SK-N-SH treated with all-trans-retinoic acid at 6 μM for 48 hours (cell line): ENCODE measurements around the gene PRSS36.
"Not testable (repeated sequence)": the region's sequence is repeated elsewhere in the genome, so short reads cannot be mapped to it uniquely, and the experiment has no call there.

ENCODE experiments used
- ATAC-seq: fragments of 200-7000 bp; cut with Tn5 transposase; 3 replicates; pipeline ENCODE4 v1.9.1; 2020; ENCODE audit warnings: mild to moderate bottlenecking, moderate library complexity
- CSDC2 ChIP-seq: fragments of 250-450 bp; sonication (Bioruptor Pico); IDR thresholded peaks from 2 replicates; pipeline ENCODE4 v1.5.0; 2020; ENCODE audit warnings: mild to moderate bottlenecking, moderate library complexity
- ESRRG ChIP-seq: fragments of 250-450 bp; sonication (Bioruptor Pico); IDR thresholded peaks from 2 replicates; pipeline ENCODE4 v1.6.1; 2021; ENCODE audit warnings: mild to moderate bottlenecking
- GLIS3 ChIP-seq: fragments of 250-450 bp; sonication (Bioruptor Pico); IDR thresholded peaks from 2 replicates; pipeline ENCODE4 v1.5.0; 2020; ENCODE audit warnings: mild to moderate bottlenecking, moderate library complexity
- ISL1 ChIP-seq: fragments of 250-450 bp; sonication (Bioruptor Pico); IDR thresholded peaks from 2 replicates; pipeline ENCODE4 v2.1.2; 2022; ENCODE audit warnings: mild to moderate bottlenecking, moderate library complexity
- OSR1 ChIP-seq: fragments of 250-450 bp; sonication (Bioruptor Pico); IDR thresholded peaks from 2 replicates; pipeline ENCODE4 v1.8.0; 2022; ENCODE audit warnings: moderate library complexity, mild to moderate bottlenecking, inconsistent platforms
- PATZ1 ChIP-seq: fragments of 250-450 bp; sonication (Bioruptor Pico); IDR thresholded peaks from 2 replicates; pipeline ENCODE4 v1.8.0; 2020; ENCODE audit warnings: mild to moderate bottlenecking, moderate library complexity, borderline replicate concordance
- POU6F1 ChIP-seq: fragments of 250-450 bp; sonication (Bioruptor Pico); IDR thresholded peaks from 2 replicates; pipeline ENCODE4 v1.8.0; 2021; ENCODE audit warnings: low read depth, mild to moderate bottlenecking, moderate library complexity, borderline replicate concordance
- PPARA ChIP-seq: fragments of 250-450 bp; sonication (Bioruptor Pico); IDR thresholded peaks from 2 replicates; pipeline ENCODE4 v1.5.0; 2020; ENCODE audit warnings: mild to moderate bottlenecking, borderline replicate concordance
- RARB ChIP-seq: fragments of 250-450 bp; sonication (Bioruptor Pico); IDR thresholded peaks from 2 replicates; pipeline ENCODE4 v1.8.0; 2021; ENCODE audit warnings: mild to moderate bottlenecking, moderate library complexity
- TCF4 ChIP-seq: fragments of 250-450 bp; sonication (Bioruptor Pico); IDR thresholded peaks from 2 replicates; pipeline ENCODE4 v1.8.0; 2021; ENCODE audit warnings: mild to moderate bottlenecking, moderate library complexity, borderline replicate concordance
- TSHZ2 ChIP-seq: fragments of 250-450 bp; sonication (Bioruptor Pico); IDR thresholded peaks from 2 replicates; pipeline ENCODE4 v1.5.0; 2020; ENCODE audit warnings: mild to moderate bottlenecking, moderate library complexity
- ZC3H10 ChIP-seq: fragments of 250-450 bp; sonication (Bioruptor Pico); IDR thresholded peaks from 2 replicates; pipeline ENCODE4 v1.5.1; 2021; ENCODE audit warnings: mild to moderate bottlenecking, moderate library complexity
- ZFP3 ChIP-seq: fragments of 250-450 bp; sonication (Bioruptor Pico); IDR thresholded peaks from 2 replicates; pipeline ENCODE4 v1.5.0; 2020; ENCODE audit warnings: mild to moderate bottlenecking, moderate library complexity
- ZNF565 ChIP-seq: fragments of 450-650 bp; formaldehyde crosslinking; conservative IDR thresholded peaks from 2 replicates; pipeline ENCODE4 v1.5.0; 2020; ENCODE audit warnings: low read depth, mild to moderate bottlenecking, moderate library complexity
- ZNF70 ChIP-seq: fragments of 450-650 bp; formaldehyde crosslinking; IDR thresholded peaks from 2 replicates; pipeline ENCODE4 v1.5.0; 2020; ENCODE audit warnings: mild to moderate bottlenecking, moderate library complexity

Gene PRSS36

DNA sequence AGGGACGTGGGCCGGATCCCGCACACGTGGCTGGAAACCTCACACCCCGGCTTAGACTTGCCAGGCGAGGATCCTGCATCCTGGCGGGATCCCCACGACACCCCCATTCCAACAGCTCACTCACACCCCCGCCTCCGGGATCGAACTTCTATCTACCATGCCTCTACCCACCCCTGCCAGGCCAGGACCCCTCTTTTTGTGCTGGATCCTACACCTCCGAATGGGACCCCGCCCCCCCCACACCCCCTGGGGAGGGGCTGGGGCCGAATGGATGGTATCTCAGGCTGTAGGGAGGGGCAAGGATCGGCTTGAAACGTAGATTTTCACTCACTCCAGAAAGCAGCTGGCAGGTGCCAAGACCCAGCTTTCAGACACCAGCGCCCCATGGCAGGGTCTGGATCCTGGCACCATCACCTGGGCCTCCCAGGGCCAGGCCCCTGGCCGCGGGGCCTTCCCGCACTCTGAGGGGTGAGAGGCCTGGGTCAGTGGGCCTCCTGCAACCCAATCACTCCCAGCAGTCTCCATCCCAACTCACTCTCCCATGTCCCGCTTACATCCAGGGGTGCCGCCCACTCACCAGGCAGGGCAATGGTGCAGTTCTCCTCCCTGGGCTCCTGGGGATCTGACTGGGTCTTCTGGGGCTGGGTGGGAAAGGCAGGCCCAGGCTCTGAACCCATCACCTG is 6.7 kb downstream of the PRSS36 start (continued):
- no peak for TF ChIP-seq POU6F1 (CRISPR knock-in tag)

DNA sequence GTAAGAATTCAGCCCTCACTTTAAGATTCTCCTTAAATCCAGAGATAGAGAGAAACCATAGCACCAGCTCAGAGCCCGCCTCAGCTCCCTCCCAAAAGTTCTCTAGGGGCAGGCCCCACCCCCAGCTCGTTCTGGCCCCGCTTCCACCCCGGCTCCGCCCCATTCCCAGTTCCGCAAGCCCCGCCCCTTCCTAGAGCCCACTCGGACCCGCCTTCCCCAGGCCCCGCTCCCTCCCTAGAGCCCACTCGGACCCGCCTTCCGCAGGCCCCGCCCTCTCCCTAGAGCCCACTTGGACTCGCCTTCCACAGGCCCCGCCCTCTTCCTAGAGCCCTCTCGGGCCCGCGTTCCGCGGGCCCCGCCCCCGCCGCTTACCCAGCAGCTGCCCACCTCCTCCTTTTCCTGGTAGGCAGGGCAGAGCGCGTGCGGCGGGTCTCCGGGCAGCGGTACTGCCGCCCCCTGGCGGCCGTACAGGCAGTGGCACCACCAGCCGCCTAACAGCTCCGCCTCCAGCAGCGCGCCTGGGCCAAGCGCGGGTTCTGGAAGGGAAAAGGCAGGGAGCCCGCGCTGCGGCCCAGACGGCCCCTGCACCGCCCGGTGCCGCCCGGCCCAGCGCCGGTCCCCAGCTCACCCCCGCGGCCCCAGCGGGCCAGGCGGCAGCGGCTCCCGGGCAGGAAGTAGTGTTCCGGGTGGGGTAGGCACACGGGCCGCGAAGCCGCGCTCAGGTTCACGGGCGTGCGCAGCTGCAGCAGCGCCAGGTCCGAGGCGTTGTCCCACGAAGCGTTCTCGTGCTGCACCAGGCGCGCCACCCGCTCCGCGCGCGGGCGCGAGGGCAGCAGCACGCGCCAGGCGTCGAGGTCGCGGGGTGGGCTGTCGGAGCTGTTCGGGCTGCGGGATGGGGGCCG is 7.5 kb downstream of the PRSS36 start:
- TF ChIP-seq CSDC2 (no peak), TSHZ2 (CRISPR knock-in tag) (0 out of 2 replicates have a peak, but pooled peaks have one; percentile 52)
- ATAC-seq, result peak; percentile 88

DNA sequence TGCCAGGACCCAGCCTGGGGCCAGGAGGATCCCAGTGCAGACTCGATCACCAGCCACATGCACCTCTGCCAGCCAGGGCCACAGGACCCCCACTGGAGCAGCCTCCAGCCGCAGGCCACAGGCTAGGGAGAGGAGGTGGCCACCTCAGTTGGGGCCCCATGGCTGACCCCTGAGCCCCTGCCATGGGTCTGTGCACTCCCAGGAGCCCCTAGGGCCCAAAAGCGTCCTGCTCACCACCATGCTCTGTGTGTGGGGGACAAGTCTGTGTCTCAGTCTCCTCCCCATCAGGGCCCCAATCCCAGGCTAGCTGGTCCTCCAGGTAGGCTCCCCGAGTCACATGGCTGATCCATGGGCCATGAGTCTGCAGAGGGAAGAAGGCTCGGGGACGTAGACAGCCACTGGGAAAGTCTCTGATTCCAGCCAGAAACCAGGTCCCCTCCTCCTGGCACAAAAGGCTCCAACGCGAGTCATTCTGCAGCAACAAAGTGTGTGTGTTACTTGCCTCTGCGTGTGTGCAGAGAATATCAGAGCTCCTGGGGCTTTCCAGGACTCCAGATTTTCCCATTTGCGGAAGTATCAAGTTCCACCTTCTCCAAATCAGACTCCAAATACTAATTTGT is 8.3 kb downstream of the PRSS36 start:
- TF ChIP-seq ZNF70 (CRISPR knock-in tag), result no peak
- TF ChIP-seq ISL1 (CRISPR knock-in tag), result no peak
- TF ChIP-seq TSHZ2 (CRISPR knock-in tag), result no peak
- TF ChIP-seq GLIS3, result no peak
- peak; percentile 30 for ATAC-seq

DNA sequence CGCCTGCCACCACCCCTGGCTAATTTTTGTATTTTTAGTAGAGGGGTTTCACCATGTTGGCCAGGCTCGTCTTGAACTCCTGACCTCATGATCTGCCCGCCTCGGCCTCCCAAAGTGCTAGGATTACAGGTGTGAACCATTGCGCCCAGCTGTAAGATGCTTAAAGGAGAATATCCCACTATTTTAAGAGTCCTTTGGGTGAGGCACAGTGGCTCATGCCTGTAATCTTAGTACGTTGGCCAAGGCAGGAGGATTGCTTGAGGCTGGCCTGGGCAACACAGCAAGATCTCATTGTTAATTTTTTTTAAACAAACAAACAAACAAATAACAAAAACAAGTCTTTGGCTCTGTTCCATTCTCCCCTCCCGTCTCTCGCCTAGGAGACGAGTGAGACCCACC is 8.8 kb downstream of the PRSS36 start:
- ATAC-seq, result not testable (repeated sequence)

GRCh38 chr16:31138621-31139578 is 11.0 kb downstream of the PRSS36 start:
- ATAC-seq, result peak; percentile 39
- TF ChIP-seq ZFP3 (CRISPR knock-in tag), result no peak
- no peak for TF ChIP-seq RARB (CRISPR knock-in tag)
- TF ChIP-seq TSHZ2 (CRISPR knock-in tag), result no peak
- TF ChIP-seq ZNF565 (CRISPR knock-in tag), result no peak
- TF ChIP-seq POU6F1 (CRISPR knock-in tag), result no peak
- no peak for TF ChIP-seq ZC3H10 (CRISPR knock-in tag)
- no peak for TF ChIP-seq PPARA (CRISPR knock-in tag)
- TF ChIP-seq OSR1 (CRISPR knock-in tag), result no peak
- TF ChIP-seq PATZ1 (CRISPR knock-in tag), result no peak
- TF ChIP-seq TCF4, result no peak
- TF ChIP-seq ZNF70 (CRISPR knock-in tag), result no peak
- TF ChIP-seq ESRRG (CRISPR knock-in tag), result no peak
